GM13976 (cell line): ENCODE data around the gene CCDC136.

ENCODE experiments used
- DNase-seq: peaks from one replicate; pipeline ENCODE4 v3.0.0; 2012; ENCODE audit warnings: low spot score
- in situ Hi-C: fragments of 300-500 bp; cut with MboI; formaldehyde crosslinking; loops from one replicate; pipeline ENCODE4 v1.12.0; 2022; ENCODE audit warnings: low sequenced_read_pairs, mixed read lengths, inconsistent platforms; ENCODE audit not compliant: unreplicated experiment
- TF ChIP-seq, protein P1 (sequence below): IDR thresholded peaks from 2 replicates; pipeline ENCODE4 v1.5.1; 2012; ENCODE audit warnings: borderline replicate concordance, mild to moderate bottlenecking; ENCODE audit not compliant: insufficient read depth; ENCODE audit errors: extremely low read depth, missing control alignments, control extremely low read depth

CCDC136 gene

GRCh38 chr7:128833946-128834325 lies 42.2 kb downstream of the CCDC136 start:
- in situ Hi-C loops = no loop called here

GRCh38 chr7:128835231-128835751 lies 43.5 kb downstream of the CCDC136 start:
- no peak for DNase-seq
- in situ Hi-C loops = no loop called here
- TF ChIP-seq, protein P1, sequence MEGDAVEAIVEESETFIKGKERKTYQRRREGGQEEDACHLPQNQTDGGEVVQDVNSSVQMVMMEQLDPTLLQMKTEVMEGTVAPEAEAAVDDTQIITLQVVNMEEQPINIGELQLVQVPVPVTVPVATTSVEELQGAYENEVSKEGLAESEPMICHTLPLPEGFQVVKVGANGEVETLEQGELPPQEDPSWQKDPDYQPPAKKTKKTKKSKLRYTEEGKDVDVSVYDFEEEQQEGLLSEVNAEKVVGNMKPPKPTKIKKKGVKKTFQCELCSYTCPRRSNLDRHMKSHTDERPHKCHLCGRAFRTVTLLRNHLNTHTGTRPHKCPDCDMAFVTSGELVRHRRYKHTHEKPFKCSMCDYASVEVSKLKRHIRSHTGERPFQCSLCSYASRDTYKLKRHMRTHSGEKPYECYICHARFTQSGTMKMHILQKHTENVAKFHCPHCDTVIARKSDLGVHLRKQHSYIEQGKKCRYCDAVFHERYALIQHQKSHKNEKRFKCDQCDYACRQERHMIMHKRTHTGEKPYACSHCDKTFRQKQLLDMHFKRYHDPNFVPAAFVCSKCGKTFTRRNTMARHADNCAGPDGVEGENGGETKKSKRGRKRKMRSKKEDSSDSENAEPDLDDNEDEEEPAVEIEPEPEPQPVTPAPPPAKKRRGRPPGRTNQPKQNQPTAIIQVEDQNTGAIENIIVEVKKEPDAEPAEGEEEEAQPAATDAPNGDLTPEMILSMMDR = no peak

More at GRCh38 chr7:128833946-128834325, 42.2 kb downstream of the CCDC136 start:
- TF ChIP-seq, protein P1 = no peak
- DNase-seq = no peak

DNA sequence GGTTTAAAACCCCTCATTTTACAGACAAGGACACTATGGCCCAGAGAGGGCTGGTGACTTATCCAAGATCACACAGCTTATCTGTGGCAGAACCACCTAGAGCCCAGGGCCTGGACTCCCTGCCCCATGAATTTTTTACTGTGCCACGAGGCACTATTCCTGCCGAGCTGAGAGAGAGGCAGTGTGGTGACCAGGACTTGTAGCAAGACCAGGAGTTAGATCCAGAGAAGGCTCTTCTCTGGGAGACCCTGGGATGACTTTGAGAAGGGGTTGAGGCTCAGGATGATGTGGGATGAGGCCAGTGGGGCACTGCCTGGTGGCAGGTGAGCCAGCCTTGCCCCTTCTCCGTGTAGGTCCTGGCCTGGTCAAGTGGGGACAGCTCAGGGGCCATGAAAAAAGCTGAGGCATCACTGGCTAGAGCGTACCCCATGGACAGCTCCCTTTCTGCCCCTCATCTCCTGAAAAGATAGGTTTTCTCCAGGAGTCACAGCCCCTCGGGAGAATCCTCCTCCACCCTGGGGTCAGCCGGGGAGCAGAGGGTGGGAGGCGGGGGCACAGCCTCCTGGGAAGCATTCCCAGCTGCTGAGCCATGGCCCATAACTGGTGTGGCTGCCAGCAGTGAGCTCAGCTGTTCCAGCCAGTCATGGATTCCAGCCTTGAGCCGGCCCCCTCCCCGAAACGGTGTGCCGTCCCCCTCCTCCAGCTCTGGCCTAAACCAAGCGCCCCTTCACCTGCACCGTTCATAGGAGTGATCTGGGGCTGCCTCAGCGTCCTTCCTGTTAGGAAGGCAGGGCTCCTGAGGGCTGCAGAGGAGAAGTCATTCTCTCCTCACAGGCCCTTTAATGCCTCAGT lies 44.2 kb downstream of the CCDC136 start:
- TF ChIP-seq, protein P1 = no peak
- in situ Hi-C loops = no loop called here
- DNase-seq = peak; percentile 25

GRCh38 chr7:128836729-128837348 lies 45.1 kb downstream of the CCDC136 start:
- in situ Hi-C loops = no loop called here
- DNase-seq = peak; percentile 27
- TF ChIP-seq, protein P1 = no peak

GRCh38 chr7:128837521-128837921 lies 45.8 kb downstream of the CCDC136 start:
- TF ChIP-seq, protein P1 = no peak
- in situ Hi-C loops = no loop called here
- peak; percentile 23 for DNase-seq

- in situ Hi-C loops = no loop called here
- TF ChIP-seq, protein P1 = no peak
- DNase-seq = no peak
These were observed 46.5 kb downstream of the CCDC136 start for GRCh38 chr7:128838109-128838779.
